Measurements from ENCODE around the gene FBXO5.
A peak's percentile ranks its signal among the peaks of the same experiment; 100 is the strongest.

FBXO5 gene

GRCh38 chr6:153023977-153024708 is 41.3 kb upstream of the FBXO5 start:
- no peak overlapping the region for H3K4me3 ChIP-seq (ENCODE audit: low read depth, low read length)
- TF ChIP-seq, protein P1, sequence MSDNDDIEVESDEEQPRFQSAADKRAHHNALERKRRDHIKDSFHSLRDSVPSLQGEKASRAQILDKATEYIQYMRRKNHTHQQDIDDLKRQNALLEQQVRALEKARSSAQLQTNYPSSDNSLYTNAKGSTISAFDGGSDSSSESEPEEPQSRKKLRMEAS (IDR thresholded peaks at IDR 0.05; ENCODE audit: low read depth, low read length), result peak; percentile 21; the same call in 1 of the 2 replicates
- TF ChIP-seq CTCF (IDR thresholded peaks at IDR 0.05; ENCODE audit: low read depth, low read length) (peak; percentile 80), MYC (IDR thresholded peaks at IDR 0.05; ENCODE audit: low read depth, low read length) (0 out of 2 replicates have a peak, but pooled peaks have one; percentile 36), POLR2A (IDR thresholded peaks at IDR 0.05; ENCODE audit: extremely low read depth, insufficient read length) (no peak)
- peak; percentile 72 for DNase-seq (ENCODE audit: low read depth)

GRCh38 chr6:153018355-153018754 is 35.5 kb upstream of the FBXO5 start:
- DNase-seq (ENCODE audit: low read depth), result no peak
- no peak for TF ChIP-seq POLR2A (IDR thresholded peaks at IDR 0.05; ENCODE audit: extremely low read depth, insufficient read length)
- no peak for TF ChIP-seq CTCF (IDR thresholded peaks at IDR 0.05; ENCODE audit: low read depth, low read length)
- TF ChIP-seq MYC (IDR thresholded peaks at IDR 0.05; ENCODE audit: low read depth, low read length), result no peak
- TF ChIP-seq, protein P1 (IDR thresholded peaks at IDR 0.05; ENCODE audit: low read depth, low read length), result no peak
- no peak overlapping the region for H3K4me3 ChIP-seq (ENCODE audit: low read depth, low read length)

DNA sequence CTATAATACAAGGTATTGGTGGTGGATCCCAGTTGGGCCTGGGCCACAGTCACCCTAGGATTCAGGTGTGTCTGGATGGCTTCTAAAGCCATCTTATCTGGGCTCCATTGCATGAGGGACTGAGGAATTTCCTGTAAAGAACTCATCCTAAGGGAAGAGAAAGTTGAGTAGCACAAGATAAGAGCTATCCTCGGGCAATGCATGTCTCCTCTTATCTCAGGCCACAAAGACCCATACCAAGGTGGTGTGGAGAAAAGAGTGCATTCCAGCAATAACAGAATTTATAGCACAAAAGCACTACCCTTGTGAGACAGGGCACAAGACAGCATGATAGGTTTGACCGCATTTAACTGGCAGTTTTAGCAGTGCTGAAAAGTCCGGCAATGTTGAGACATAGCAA is 34.0 kb upstream of the FBXO5 start:
- TF ChIP-seq, protein P1 (IDR thresholded peaks at IDR 0.05; ENCODE audit: low read depth, low read length), result no peak
- TF ChIP-seq MYC (IDR thresholded peaks at IDR 0.05; ENCODE audit: low read depth, low read length), result no peak
- no peak for TF ChIP-seq CTCF (IDR thresholded peaks at IDR 0.05; ENCODE audit: low read depth, low read length)
- no peak for TF ChIP-seq POLR2A (IDR thresholded peaks at IDR 0.05; ENCODE audit: extremely low read depth, insufficient read length)
- no peak for DNase-seq (ENCODE audit: low read depth)
- H3K4me3 ChIP-seq (ENCODE audit: low read depth, low read length), result no peak overlapping the region

- TF ChIP-seq POLR2A (IDR thresholded peaks at IDR 0.05; ENCODE audit: extremely low read depth, insufficient read length), result no peak
- no peak for TF ChIP-seq CTCF (IDR thresholded peaks at IDR 0.05; ENCODE audit: low read depth, low read length)
- no peak for TF ChIP-seq MYC (IDR thresholded peaks at IDR 0.05; ENCODE audit: low read depth, low read length)
- TF ChIP-seq, protein P1 (IDR thresholded peaks at IDR 0.05; ENCODE audit: low read depth, low read length), result no peak
- H3K4me3 ChIP-seq (ENCODE audit: low read depth, low read length), result no peak overlapping the region
- DNase-seq (ENCODE audit: low read depth), result no peak
Measured at GRCh38 chr6:153015094-153015640, 32.3 kb upstream of the FBXO5 start.

DNA sequence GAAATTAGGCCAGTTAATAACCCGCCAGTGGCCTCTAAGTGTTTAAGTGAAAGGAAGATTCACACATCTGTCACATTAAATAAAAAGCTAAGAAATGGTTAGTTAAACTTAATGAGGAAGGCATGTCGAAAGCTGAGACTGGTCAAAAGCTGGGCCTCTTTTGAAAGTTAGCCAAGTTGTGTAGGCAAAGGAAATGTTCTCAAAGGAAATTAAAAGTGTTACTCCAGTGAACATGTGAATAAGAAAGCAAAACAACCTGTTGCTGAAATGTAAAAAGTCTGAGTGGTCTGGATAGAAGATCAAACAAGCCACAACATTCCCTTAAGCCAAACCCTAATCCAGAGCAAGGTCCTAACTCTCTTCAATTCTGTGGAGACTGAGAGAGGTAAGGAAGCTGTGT is 30.6 kb upstream of the FBXO5 start:
- no peak for DNase-seq (ENCODE audit: low read depth)
- H3K4me3 ChIP-seq (ENCODE audit: low read depth, low read length), result no peak overlapping the region
- no peak for TF ChIP-seq POLR2A (IDR thresholded peaks at IDR 0.05; ENCODE audit: extremely low read depth, insufficient read length)
- no peak for TF ChIP-seq MYC (IDR thresholded peaks at IDR 0.05; ENCODE audit: low read depth, low read length)
- no peak for TF ChIP-seq CTCF (IDR thresholded peaks at IDR 0.05; ENCODE audit: low read depth, low read length)
- TF ChIP-seq, protein P1 (IDR thresholded peaks at IDR 0.05; ENCODE audit: low read depth, low read length), result no peak
